Neuronal stem cell (in vitro differentiated cells): ENCODE results near the gene PPL.

Experiments used
- DNase-seq: peaks from one replicate; pipeline ENCODE4 v3.0.0-alpha.2; 2013; ENCODE audit warnings: low spot score
- H2AFZ ChIP-seq: one replicate; pipeline ENCODE4 v1.6.1; 2013; ENCODE audit warnings: mild to moderate bottlenecking, low read length, inconsistent platforms
- H2AK5ac ChIP-seq: 2 replicates; pipeline ENCODE4 v1.6.1; 2013; ENCODE audit warnings: low read depth, mild to moderate bottlenecking, inconsistent platforms, low read length, moderate library complexity, mixed read lengths
- H2BK120ac ChIP-seq: 2 replicates; pipeline ENCODE4 v1.6.1; 2013; ENCODE audit warnings: low read depth, mild to moderate bottlenecking, inconsistent platforms, low read length, moderate library complexity, mixed read lengths
- H2BK12ac ChIP-seq: one replicate; pipeline ENCODE4 v1.6.1; 2013; ENCODE audit warnings: low read length, inconsistent platforms
- H2BK15ac ChIP-seq: 2 replicates; pipeline ENCODE4 v1.6.1; 2013; ENCODE audit warnings: mild to moderate bottlenecking, low read length, inconsistent platforms, mixed read lengths
- H2BK5ac ChIP-seq: one replicate; pipeline ENCODE4 v1.6.1; 2013; ENCODE audit warnings: inconsistent platforms, mild to moderate bottlenecking, low read length, moderate library complexity
- H3K14ac ChIP-seq: one replicate; pipeline ENCODE4 v1.6.1; 2013; ENCODE audit warnings: low read length, inconsistent platforms
- H3K18ac ChIP-seq: 2 replicates; pipeline ENCODE4 v1.6.1; 2013; ENCODE audit warnings: low read length, inconsistent platforms
- H3K23ac ChIP-seq: 2 replicates; pipeline ENCODE4 v1.6.1; 2013; ENCODE audit warnings: low read depth, mild to moderate bottlenecking, mixed read lengths, low read length, inconsistent platforms; ENCODE audit not compliant: poor library complexity
- H3K27ac ChIP-seq: replicated peaks from 3 replicates; pipeline ENCODE4 v1.5.1; 2013; ENCODE audit warnings: low read length, inconsistent platforms
- H3K27me3 ChIP-seq, 3 experiments: 2 replicates each; pipeline ENCODE4 v1.6.1; 2013; ENCODE audit warnings: low read length in 3 of 3, mild to moderate bottlenecking in 2 of 3, inconsistent platforms in 1 of 3, low read depth in 1 of 3, mixed read lengths in 1 of 3, moderate library complexity in 1 of 3; ENCODE audit not compliant: control insufficient read depth in 3 of 3, insufficient read depth in 3 of 3
- H3K36me3 ChIP-seq, 2 donors: replicated peaks in 1 of 2; 2 replicates each; pipeline ENCODE4 v1.6.1; 2013; ENCODE audit warnings: low read length in 2 of 2; ENCODE audit not compliant: control insufficient read depth in 2 of 2, insufficient read depth in 2 of 2
- H3K4ac ChIP-seq: 2 replicates; pipeline ENCODE4 v1.6.1; 2013; ENCODE audit warnings: inconsistent platforms, mild to moderate bottlenecking, low read length, moderate library complexity
- H3K4me1 ChIP-seq, 2 donors: 1 replicate in 1 of 2; 2 replicates in 1 of 2; pipeline ENCODE4 v1.6.1; 2013; ENCODE audit warnings: low read length in 2 of 2, low read depth in 1 of 2; ENCODE audit not compliant: control insufficient read depth in 2 of 2, insufficient read depth in 1 of 2
- H3K4me2 ChIP-seq: one replicate; pipeline ENCODE4 v1.6.1; 2013; ENCODE audit warnings: mild to moderate bottlenecking, low read length, inconsistent platforms; ENCODE audit not compliant: insufficient read depth, poor library complexity, severe bottlenecking
- H3K4me3 ChIP-seq, 2 donors: 2 replicates each; pipeline ENCODE4 v1.5.1; 2013; ENCODE audit warnings: low read length in 2 of 2, mild to moderate bottlenecking in 2 of 2, inconsistent platforms in 1 of 2, moderate library complexity in 1 of 2
- H3K79me1 ChIP-seq: one replicate; pipeline ENCODE4 v1.6.1; 2013; ENCODE audit warnings: low read depth, mild to moderate bottlenecking, inconsistent platforms, low read length, moderate library complexity
- H3K9ac ChIP-seq: one replicate; pipeline ENCODE4 v1.6.1; 2013; ENCODE audit warnings: mild to moderate bottlenecking, low read depth, low read length, inconsistent platforms; ENCODE audit not compliant: poor library complexity
- H3K9me3 ChIP-seq, 2 donors: replicated peaks in 1 of 2; 2 replicates each; pipeline versions ENCODE3 to v1.6.1; 2013; ENCODE audit warnings: low read length in 2 of 2, mild to moderate bottlenecking in 2 of 2, inconsistent platforms in 1 of 2, low read depth in 1 of 2, mixed read lengths in 1 of 2, moderate library complexity in 1 of 2; ENCODE audit not compliant: control insufficient read depth in 2 of 2, insufficient read depth in 1 of 2
- H4K8ac ChIP-seq: one replicate; pipeline ENCODE4 v1.6.1; 2013; ENCODE audit warnings: low read depth, mild to moderate bottlenecking, inconsistent platforms, low read length, moderate library complexity
- H4K91ac ChIP-seq: one replicate; pipeline ENCODE4 v1.6.1; 2013; ENCODE audit warnings: low read length, low read depth, mild to moderate bottlenecking, inconsistent platforms; ENCODE audit not compliant: poor library complexity
- WGBS, 2 donors: extraction: QIAGEN DNeasy Blood & Tissue Kit; methylation state at CpG; one replicate each; pipeline ENCODE4 v1.1.7; 2013; ENCODE audit warnings: missing lambda C conversion rate in 2 of 2, mixed read lengths in 1 of 2; ENCODE audit not compliant: insufficient read length in 2 of 2, insufficient replicate concordance in 1 of 2; ENCODE audit errors: extremely low coverage in 2 of 2; 5-methylcytosine and 5-hydroxymethylcytosine counted together

PPL gene

DNA sequence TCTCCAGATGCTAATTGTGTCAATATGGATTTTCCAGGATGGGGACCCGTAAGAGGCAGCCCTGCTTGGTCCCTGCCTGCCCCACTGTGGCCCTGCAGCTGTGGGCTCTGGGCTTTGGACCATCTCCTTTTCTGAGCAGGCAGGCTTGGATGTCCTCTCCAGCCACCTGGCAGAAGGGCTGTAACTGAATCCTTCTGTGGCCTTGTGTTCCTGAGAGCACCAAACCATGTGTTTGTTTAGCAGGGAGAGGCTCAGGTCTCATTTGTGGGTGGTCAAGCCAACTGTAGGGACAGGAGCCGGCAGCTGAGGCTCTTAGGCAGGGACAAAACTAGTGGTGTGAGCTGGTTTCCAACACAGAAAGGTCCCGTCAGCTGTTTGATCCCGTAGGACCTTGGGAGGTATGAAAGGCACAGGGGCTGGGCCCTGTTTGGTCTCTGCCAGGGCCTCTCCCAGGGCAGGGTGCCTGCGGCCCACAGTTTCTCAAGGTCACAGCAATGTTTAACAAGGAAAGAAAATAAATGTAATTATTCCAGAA is 39.7 kb upstream of the PPL start:
- Histone ChIP-seq H2BK12ac (no peak overlapping the region), H3K18ac (no peak overlapping the region), H3K9me3 (peaks cover 0 to 5% of the 10 kb centered on the region in 2 donors), H3K9ac (no peak overlapping the region), H3K36me3 (no peaks in the 10 kb centered on the region), H2BK15ac (peak overlapping the region; percentile 77), H3K27ac (no peak overlapping the region), H2BK120ac (no peak overlapping the region), H3K79me1 (no peaks in the 10 kb centered on the region), H2AK5ac (no peak overlapping the region), H3K14ac (no peak overlapping the region), H2AFZ (peak overlapping the region; percentile 22), H3K4me2 (no peak overlapping the region), H3K4me3 (no peak overlapping the region), H3K27me3 (peaks cover 0 to 15% (median 0%) of the 10 kb centered on the region in 3 experiments), H2BK5ac (no peak overlapping the region), H3K4ac (no peak overlapping the region), H3K23ac (no peak overlapping the region), H3K4me1 (peaks cover 8 to 12% of the 10 kb centered on the region in 2 donors), H4K8ac (no peak overlapping the region), H4K91ac (no peak overlapping the region)
- no CpG with 5 or more reads among the region's 5 CpGs for WGBS, 2 donors
- no peak for DNase-seq

DNA sequence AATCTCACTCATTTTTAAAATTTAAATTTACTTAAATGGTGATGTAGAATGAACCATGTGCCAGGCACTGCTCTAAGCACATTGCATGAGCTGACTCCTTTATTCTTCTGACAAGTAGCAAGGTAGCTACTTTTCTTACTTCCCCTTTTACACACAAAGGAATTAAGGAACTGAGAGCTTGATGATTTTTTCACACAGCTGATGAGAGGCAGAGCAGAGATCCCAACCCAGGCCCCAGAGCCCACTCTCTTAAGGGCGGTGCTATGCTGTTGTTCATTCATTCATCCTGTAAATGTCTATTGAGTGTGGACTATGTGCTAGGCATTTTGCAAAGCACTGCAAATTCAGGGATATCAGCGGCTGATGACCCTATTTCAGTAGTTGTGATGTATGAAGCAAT is 39.1 kb upstream of the PPL start:
- no peak overlapping the region for H3K4me2 ChIP-seq
- H3K14ac ChIP-seq: no peak overlapping the region
- H3K9ac ChIP-seq: no peak overlapping the region
- no peak overlapping the region for H3K23ac ChIP-seq
- H2BK12ac ChIP-seq: no peak overlapping the region
- no peak overlapping the region for H3K4me3 ChIP-seq
- H3K27ac ChIP-seq: no peak overlapping the region
- no peak overlapping the region for H2BK15ac ChIP-seq
- H3K18ac ChIP-seq: no peak overlapping the region
- no peak overlapping the region for H2AFZ ChIP-seq
- DNase-seq: no peak
- peaks cover 8 to 12% of the 10 kb centered on the region in 2 donors for H3K4me1 ChIP-seq
- no peak overlapping the region for H3K4ac ChIP-seq
- no peak overlapping the region for H2BK5ac ChIP-seq
- H3K79me1 ChIP-seq: no peaks in the 10 kb centered on the region
- H3K27me3 ChIP-seq: peaks cover 0 to 12% (median 0%) of the 10 kb centered on the region in 3 experiments
- no peak overlapping the region for H4K8ac ChIP-seq
- no peaks in the 10 kb centered on the region for H3K36me3 ChIP-seq
- no peak overlapping the region for H2BK120ac ChIP-seq
- H2AK5ac ChIP-seq: no peak overlapping the region
- peaks cover 0 to 5% of the 10 kb centered on the region in 2 donors for H3K9me3 ChIP-seq
- WGBS, 2 donors: no CpG with 5 or more reads among the region's 2 CpGs
- H4K91ac ChIP-seq: no peak overlapping the region

DNA sequence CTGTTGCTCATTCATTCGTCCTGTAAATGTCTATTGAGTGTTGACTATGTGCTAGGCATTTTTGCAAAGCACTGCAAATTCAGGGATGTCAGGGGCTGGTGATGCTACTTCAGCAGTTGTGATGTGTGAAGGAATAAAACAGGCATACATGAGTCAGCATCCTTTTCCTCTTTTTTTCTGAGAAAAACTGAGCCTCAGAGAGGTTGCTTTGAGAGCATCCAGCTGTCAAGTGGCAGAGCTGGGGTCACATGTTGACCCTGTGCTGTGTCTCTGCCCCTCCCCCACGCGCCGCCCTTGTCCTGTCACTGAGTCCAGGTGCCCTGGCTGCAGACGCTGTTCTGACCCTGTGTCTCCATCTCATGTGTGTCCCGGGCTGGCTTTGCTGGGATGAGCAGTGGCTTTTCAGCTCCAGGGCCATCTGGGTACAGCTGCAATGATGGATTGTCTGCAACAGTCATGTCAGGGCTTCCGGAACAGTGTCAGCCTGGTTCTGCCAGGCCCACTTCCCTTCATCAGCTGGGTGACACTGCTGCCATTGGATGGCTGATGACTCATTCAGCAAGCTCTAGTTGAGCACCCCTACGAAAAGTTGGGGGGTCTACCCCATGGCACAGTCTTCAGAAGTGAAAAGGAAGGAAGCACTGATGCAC is 36.1 kb upstream of the PPL start:
- no peaks in the 10 kb centered on the region for H3K79me1 ChIP-seq
- peaks cover 27 to 28% of the 10 kb centered on the region in 2 donors for H3K4me1 ChIP-seq
- no peak overlapping the region for H2BK5ac ChIP-seq
- H4K91ac ChIP-seq: no peak overlapping the region
- no peak for DNase-seq
- H3K23ac ChIP-seq: no peak overlapping the region
- no peak overlapping the region for H2AFZ ChIP-seq
- H3K4me3 ChIP-seq: no peak overlapping the region
- H3K27me3 ChIP-seq: no peaks in the 10 kb centered on the region
- H3K9ac ChIP-seq: no peak overlapping the region
- H2BK12ac ChIP-seq: no peak overlapping the region
- no peak overlapping the region for H3K4ac ChIP-seq
- no CpG with 5 or more reads among the region's 8 CpGs for WGBS, 2 donors
- H4K8ac ChIP-seq: no peak overlapping the region
- no peaks in the 10 kb centered on the region for H3K36me3 ChIP-seq
- H2BK120ac ChIP-seq: no peak overlapping the region
- no peak overlapping the region for H3K27ac ChIP-seq
- no peak overlapping the region for H3K4me2 ChIP-seq
- no peak overlapping the region for H3K14ac ChIP-seq
- H3K9me3 ChIP-seq: peaks cover 0 to 5% of the 10 kb centered on the region in 2 donors
- peak overlapping the region; percentile 64 for H2AK5ac ChIP-seq
- H2BK15ac ChIP-seq: no peak overlapping the region
- H3K18ac ChIP-seq: no peak overlapping the region

DNA sequence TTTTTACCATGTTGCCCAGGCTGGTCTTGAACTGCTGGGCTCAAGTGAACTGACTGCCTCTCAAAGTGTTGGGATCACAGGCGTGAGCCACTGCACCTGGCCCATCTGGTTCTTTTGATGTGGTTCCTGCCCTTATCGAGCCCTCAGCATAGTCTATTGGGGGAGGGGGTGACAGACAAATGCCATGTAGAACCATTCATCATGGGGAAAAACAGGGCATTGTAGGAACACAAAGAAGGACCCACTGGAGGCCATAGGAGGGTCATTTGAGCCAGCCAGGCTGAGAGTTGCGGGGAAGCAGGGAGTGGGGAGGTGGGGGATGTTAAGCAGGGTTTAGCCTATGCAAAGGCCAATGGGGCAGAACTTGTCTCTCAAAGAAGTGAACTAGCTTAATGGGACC is 33.1 kb upstream of the PPL start:
- H4K91ac ChIP-seq: no peak overlapping the region
- H4K8ac ChIP-seq: no peak overlapping the region
- H3K4me2 ChIP-seq: peak overlapping the region; percentile 36
- no peak overlapping the region for H2BK15ac ChIP-seq
- no CpG with 5 or more reads among the region's 3 CpGs for WGBS, 2 donors
- no peak overlapping the region for H2BK5ac ChIP-seq
- peak; percentile 53 for DNase-seq
- no peaks in the 10 kb centered on the region for H3K79me1 ChIP-seq
- peak overlapping the region; percentile 71 for H3K18ac ChIP-seq
- no peak overlapping the region for H3K9ac ChIP-seq
- no peak overlapping the region for H2BK12ac ChIP-seq
- no peak overlapping the region for H3K4ac ChIP-seq
- H3K4me1 ChIP-seq: peaks cover 27 to 28% of the 10 kb centered on the region in 2 donors
- H3K4me3 ChIP-seq: no peak overlapping the region
- peak overlapping the region; percentile 72 for H2AFZ ChIP-seq
- no peak overlapping the region for H2BK120ac ChIP-seq
- no peaks in the 10 kb centered on the region for H3K27me3 ChIP-seq
- no peaks in the 10 kb centered on the region for H3K9me3 ChIP-seq
- H3K14ac ChIP-seq: no peak overlapping the region
- no peak overlapping the region for H2AK5ac ChIP-seq
- no peak overlapping the region for H3K23ac ChIP-seq
- peak overlapping the region; percentile 65 for H3K27ac ChIP-seq
- H3K36me3 ChIP-seq: no peaks in the 10 kb centered on the region
